GM12873 (cell line): ENCODE data around the gene DIDO1.

ENCODE experiments used
- CTCF ChIP-seq: IDR thresholded peaks from 2 replicates; pipeline ENCODE4 v1.5.1; 2012; ENCODE audit warnings: low read depth, mild to moderate bottlenecking, moderate library complexity, low read length, control low read depth; ENCODE audit not compliant: insufficient read depth; ENCODE audit errors: missing control alignments

Gene DIDO1

GRCh38 chr20:62894261-62894660 lies 32.0 kb downstream of the DIDO1 start:
- TF ChIP-seq CTCF, result no peak

GRCh38 chr20:62893700-62894099 lies 32.6 kb downstream of the DIDO1 start:
- peak; percentile 13 for TF ChIP-seq CTCF

GRCh38 chr20:62892348-62893304 lies 33.7 kb downstream of the DIDO1 start:
- no peak for TF ChIP-seq CTCF

- no peak for TF ChIP-seq CTCF
Measured at GRCh38 chr20:62891111-62891510, 35.2 kb downstream of the DIDO1 start.

GRCh38 chr20:62890444-62890843 lies 35.9 kb downstream of the DIDO1 start:
- no peak for TF ChIP-seq CTCF

GRCh38 chr20:62889871-62890270 lies 36.4 kb downstream of the DIDO1 start:
- TF ChIP-seq CTCF, result no peak

- no peak for TF ChIP-seq CTCF
Measured at GRCh38 chr20:62889411-62889810, 36.9 kb downstream of the DIDO1 start.
